ENCODE measurements around the gene APRT.
"Not testable (repeated sequence)": the region's sequence is repeated elsewhere in the genome, so short reads cannot be mapped to it uniquely, and the experiment has no call there.

Gene APRT

DNA sequence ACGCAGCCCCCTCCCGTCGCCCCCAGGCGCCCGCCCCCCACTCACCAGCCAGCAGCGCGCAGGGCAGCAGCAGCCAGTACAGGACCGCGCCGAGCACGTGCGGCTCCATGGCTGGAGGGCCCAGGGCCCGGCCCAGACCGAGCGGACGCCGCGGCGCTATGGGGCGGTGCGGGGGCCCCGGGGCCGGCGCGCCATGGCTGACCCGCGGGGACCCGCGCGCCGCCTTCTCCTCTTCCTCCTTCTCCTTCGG, 26.9 kb downstream of the APRT start:
- no peak for DNase-seq

DNA sequence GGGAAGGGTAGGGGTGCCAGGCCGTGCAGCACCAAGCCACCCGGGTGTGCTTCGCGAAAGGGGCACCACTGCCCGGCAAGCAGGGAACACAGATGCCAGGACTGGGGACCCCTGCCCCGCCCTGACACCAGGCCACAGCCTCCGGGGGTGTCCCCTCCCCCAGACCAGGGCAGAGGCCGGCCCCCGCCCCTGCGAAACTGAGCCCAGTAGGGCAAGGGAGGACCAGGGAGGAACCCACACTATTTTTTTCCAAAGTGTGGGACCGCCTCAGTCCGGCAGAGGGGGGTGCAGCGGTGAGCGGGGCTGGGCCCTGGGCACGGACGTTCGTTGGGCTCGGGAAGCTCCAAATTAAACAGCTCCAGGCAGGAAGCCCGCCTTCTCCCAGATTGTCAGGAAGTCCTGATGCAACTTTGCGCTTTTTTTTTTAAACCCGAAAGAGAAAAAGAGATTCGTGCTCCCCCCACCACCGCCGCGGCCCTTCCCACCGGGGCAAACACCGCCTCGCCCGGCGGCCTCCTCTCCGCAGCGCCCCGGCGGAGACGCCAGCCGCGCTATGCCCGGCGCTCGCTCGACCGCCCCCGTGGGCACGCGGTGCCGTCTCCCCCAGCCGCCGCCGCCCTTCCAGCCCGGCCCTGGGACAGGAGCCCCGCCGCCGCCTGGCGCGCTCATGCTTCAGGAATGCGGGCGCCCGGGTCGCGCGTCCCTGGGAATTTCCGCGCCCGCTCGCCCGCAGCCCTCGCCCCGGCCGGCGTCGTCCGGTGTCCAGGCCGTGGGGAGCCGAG, 27.5 kb downstream of the APRT start:
- DNase-seq, result no peak

GRCh38 chr16:88783391-88784073, 28.2 kb downstream of the APRT start:
- no peak for DNase-seq

DNA sequence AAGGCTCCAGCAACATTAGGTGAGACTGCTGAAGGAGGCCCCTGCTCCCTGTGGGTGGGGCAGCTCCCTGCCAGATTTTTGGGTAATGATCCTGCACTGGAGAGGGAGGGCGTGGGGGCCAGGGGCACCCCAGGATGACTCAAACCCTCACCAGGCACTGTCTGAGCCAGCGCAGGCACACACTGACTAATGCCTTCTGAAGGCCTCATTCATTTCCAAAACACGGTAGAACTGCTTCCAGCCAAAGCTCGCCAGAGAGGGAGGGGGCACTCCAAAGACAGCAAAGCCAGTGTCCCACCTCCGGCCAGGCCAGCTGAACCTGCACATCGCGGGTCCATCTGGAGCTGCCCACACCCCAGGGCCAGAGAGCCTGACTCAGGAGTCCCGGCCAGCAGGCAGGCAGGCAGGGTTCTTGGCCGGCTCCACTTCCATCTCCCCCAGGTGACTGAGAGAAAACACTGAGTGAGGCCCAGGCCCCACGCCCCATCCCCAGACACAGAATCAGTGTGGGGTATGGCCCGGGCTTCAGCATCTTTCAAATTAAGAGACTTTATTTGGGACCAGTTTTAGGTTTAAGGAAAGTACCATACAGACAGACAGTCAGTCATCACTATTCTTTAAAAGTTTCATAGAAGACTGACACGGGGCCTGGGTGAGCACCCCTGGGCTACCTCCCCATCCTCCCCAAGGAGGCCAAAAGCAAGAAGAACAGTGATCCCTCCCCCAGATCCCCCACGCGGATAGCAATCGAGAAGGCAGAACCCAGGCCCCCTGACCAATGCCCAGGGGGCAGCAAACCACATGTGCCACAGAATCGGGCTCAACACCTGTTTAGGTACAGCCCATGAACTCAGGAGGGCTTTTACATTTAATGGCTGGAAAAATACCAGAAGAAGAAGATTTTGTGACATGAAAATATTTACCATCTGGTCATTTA, 29.0 kb downstream of the APRT start:
- no peak for DNase-seq

DNA sequence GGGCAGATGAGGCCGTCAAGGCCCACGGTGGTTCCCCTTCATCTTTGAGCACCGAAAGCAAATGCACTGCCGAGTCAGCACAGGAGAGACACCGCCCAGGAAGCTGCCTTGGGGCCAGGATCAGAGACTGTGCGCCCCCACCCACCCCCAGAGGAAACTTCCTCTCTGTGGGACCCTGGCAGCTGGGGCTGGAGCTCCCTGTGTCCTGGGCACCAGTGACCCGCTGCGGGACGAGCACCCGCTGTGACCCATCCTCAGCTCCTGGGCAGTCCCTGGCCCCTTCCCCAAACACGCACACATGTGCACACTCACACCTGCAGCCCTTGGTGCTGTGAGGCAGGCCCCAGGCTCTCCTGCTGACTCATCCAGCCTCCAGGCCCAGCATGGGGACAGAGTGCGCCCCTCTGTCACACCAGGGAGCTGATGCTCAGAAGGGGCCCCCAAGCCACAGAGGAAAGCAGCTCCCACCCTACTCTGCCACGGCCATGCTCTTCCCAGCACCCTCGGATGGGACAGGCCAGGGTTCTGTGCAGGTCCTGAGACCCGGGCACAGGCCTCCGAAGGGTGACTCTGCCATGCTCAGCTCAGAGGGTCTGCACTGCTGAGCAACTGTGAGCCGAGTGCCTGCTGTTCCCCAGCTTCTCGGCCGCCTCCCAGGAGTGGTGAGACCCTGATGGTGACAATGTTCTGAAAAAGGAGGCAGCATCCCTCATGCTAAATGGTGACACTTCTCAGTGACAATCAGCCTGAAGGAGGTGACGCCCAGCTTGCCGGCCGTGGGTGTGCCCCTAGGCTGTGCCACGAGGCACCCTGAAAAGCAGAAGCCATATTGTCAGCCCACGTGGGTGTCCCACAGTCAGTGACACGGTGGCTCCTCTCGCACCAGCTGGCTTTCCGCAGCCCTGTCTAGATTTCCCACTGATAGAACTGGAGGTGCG, 30.3 kb downstream of the APRT start:
- no peak for DNase-seq

GRCh38 chr16:88780142-88781062, 31.3 kb downstream of the APRT start:
- no peak for DNase-seq

DNA sequence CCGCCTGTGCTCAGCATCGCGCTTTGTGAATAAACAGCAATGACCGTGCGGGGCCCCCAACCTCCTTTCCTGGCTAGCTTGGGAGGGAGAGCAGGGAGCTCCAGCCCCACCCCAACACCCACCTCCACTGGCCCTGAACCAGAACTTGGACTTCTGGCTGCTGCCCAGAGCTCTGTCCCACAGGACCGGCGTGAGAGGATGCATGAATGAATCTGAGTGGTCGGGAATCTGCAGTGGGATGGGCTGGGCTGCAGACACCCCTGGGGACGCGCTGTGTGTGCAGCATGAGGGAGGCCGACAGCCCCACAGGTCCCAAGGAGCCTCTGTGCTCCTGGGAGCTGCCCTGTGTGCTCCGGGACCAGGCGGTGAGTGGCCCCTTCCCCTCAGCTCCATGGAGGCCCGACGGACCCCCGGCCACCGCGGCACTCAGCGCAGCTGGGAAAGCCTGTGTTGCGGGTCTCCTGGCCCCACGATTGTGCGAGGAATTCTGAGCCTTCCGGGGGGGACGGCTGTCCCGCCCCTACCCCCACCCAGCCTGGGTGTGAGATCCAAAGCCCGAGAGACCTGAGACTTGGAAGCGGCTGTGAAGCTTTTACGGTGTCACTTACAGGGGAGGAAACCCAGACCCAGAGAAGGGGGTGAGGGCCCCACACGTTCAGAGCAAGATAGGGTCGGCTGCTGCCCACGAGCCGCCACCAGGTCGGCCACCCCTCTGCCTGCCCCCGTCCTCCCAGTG, 32.2 kb downstream of the APRT start:
- DNase-seq, result no peak

DNA sequence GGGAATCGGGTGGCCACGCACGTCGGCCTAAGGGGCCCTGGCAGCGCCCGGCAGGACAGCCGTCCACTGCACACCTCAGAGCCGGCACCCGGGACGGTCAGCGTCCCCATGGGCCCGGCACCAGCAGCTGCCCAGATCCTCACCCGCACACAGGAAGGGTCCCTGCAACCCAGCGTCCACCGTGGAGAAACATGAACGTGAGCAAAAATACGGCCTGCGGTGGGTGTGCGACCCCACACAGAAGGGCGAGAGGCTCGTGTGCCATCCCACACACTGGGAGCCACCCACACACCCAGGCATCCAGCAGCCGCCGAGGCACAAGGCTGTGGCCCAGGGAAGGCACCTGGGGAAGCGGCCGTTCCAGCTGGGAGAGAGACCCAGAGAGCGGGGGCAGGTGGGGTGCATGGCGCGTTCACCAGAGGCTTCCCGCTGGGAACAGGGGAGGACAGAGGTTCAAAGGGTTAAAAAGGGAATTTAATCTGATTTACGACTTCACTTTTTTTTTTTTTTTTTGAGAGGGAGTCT, 33.1 kb downstream of the APRT start:
- no peak for DNase-seq

DNA sequence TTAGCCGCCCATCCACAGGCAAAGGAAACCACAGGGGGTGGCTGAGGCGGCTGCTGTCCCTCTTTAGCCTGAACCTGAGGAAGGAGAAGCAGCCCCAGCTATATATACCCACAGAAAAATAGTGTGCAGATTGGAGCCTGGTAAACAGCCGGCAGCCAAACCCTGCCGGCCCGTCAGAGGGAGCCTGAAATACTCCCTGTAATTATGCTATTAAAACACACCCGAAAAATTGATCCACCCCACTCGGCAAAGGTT, 33.5 kb downstream of the APRT start:
- no peak for DNase-seq

DNA sequence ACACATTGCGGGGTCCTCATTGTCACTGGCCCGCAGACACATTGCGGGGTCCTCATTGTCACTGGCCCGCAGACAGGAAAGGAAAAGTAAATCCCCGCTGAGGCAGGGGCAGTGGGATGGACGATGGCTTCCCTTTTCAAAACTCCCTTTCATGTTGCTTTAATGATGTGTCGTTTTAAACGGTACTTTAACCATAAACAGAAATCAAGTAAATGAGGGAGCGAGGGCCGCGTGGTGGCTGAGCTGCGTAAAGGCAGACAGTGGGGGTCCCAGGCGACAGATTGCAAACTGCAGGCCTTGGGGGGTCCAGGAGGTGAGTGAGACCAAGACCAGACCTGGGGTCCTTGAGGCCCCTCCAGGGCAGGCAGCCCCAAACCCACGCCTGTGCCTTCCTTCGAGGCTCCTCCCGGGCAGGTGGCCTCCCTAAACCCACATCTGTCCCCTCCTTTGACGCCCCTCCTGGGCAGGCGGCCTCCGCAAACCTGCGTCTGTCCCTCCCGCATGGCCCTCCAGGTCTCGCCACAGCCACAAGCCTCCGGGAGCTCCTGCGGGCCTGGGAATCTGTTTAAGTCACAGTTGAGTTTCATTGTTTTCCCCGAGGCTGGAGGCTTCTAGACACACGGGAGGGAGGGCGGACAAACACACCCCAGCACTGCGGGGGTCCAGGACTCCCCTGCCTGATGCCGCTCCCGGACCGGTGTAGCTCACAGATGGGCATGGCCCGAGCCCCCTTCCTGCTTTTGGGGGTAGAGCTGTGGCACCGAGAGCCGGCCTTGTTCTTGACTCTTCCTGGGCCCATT, 34.1 kb downstream of the APRT start:
- DNase-seq, result no peak

- DNase-seq, result no peak
These were observed 35.9 kb downstream of the APRT start for GRCh38 chr16:88775825-88776224.

GRCh38 chr16:88774544-88775393, 37.0 kb downstream of the APRT start:
- DNase-seq, result no peak

GRCh38 chr16:88773812-88774291, 37.9 kb downstream of the APRT start:
- no peak for DNase-seq

DNA sequence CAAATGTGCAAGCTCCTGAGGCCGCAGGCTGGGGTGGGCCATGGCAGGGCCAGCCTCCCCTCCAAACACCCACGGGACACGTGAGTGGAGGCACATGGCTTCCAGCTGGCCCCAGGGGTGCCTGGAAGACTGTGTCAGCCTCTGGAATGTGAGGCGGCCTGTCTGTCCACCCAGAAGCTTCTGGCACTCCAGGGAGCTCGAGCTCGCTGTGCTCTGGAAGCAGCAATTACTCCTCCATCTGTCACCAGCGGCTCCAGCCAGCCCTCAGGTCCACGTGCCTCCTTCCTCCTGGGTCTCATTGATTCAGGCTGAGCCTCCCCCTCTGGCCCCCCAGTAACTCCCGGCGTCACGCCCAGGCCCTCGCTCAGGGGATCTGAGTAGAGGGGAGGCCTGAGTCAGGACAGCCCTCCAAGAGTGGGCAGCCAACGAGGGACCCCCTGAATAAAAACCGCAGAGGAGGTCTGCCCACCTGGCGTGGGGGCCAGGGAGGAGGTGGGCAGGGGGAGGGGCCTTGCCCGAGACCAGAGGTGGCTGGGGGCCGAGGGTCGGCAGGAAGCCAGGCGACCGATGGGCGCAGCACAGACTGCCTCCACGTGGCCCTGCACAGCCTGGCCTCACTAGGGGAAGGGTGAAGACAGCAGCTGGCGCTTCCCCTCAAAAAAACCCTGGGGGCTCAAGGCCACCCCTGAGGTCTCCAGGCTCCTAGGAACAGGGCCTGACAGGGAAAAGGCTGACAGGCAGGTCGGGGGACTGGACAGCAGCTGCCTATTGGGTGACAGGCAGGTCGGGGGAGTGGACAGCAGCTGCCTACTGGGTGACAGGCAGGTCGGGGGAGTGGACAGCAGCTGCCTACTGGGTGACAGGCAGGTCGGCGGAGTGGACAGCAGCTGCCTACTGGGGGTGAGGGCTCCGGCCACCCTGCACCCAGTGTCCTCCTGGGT, 38.6 kb downstream of the APRT start:
- no peak for DNase-seq

- DNase-seq, result not testable (repeated sequence)
These were observed 39.9 kb downstream of the APRT start for GRCh38 chr16:88771781-88772180.

DNA sequence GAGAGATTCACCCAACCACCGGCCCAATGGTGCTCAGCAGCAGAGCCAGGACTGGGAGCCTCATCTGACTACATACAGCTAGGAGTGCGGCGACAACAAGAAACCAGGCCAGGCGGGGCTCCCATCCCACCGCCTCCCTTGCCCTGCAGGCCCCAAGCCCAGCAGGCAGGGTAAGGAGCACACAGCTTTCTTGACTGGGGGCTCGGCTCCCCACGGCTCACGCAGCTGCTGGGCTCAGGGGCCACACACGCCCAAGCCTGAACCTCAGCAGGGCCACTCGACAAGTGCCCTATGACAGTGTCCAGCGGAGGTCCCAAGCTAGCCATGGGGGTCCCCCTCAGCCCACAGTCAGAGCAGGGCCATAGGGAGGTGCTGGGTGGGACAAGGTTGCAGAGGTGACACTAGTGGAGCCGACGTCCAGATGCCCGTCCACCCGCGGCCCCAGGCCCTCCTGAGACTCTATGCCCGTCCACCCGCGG, 40.4 kb downstream of the APRT start:
- DNase-seq, result no peak
